A549 (cell line): ENCODE data around the gene CYP4V2. TPM values are rescaled to one million over a fixed set of nuclear protein-coding genes. Genes with fewer than 3 reads are reported as not detected.

Source experiments
- ATAC-seq, 2 experiments: fragments of 200-7000 bp in 1 of 2; fragments of >200 bp in 1 of 2; cut with Nextera tagmentation in 1 of 2; cut with Tn5 transposase in 1 of 2; 3 replicates each; pipeline versions ENCODE4 v1.8.0 to v1.9.1; 2018 to 2020; ENCODE audit warnings: mild to moderate bottlenecking in 1 of 2, moderate library complexity in 1 of 2
- CTCF ChIA-PET: fragments of 300-600 bp; sonication (Branson Sonifier 250); formaldehyde crosslinking; extraction: SDS; loops from one replicate; lab custom pipeline; 2021; ENCODE audit warnings: antibody characterized with exemption, inconsistent platforms; lab: Yijun Ruan, JAX
- POLR2A ChIA-PET: fragments of 350-600 bp; formaldehyde crosslinking; extraction: SDS; loops from one replicate; lab custom pipeline; 2021; ENCODE audit warnings: antibody characterized with exemption, inconsistent platforms; lab: Yijun Ruan, JAX
- DNase-seq, 2 experiments: peaks; one replicate each; pipeline versions ENCODE4 v3.0.0 to v3.0.0-alpha.2; 2011 to 2016; ENCODE audit warnings: low read depth in 1 of 2, low spot score in 1 of 2
- FAIRE-seq: peaks from 2 replicates; lab custom pipeline; 2011; peaks lifted over from hg19 to GRCh38; lab: Jason Lieb, UNC
- H3K27ac ChIP-seq, 2 experiments: fragments of >200 bp; sonication (Bioruptor Twin); formaldehyde crosslinking; 3 replicates each; pipeline ENCODE4 v1.5.1; 2016 to 2017
- H3K4me1 ChIP-seq: fragments of >200 bp; sonication (Bioruptor Twin); formaldehyde crosslinking; 3 replicates; pipeline ENCODE4 v1.6.1; 2016
- H3K4me2 ChIP-seq: fragments of >200 bp; sonication (Bioruptor Twin); formaldehyde crosslinking; 3 replicates; pipeline ENCODE4 v1.6.1; 2016
- H3K4me3 ChIP-seq: fragments of >200 bp; sonication (Bioruptor Twin); formaldehyde crosslinking; 3 replicates; pipeline ENCODE4 v1.5.1; 2016
- H3K9me3 ChIP-seq: fragments of >200 bp; sonication (Bioruptor Twin); formaldehyde crosslinking; 3 replicates; pipeline ENCODE4 v1.6.1; 2016
- CBX2 ChIP-seq: fragments of 200-600 bp; sonication (generic); IDR thresholded peaks from 2 replicates; pipeline ENCODE4 v1.6.1; 2016; ENCODE audit warnings: low read depth, mild to moderate bottlenecking, borderline replicate concordance
- CBX8 ChIP-seq: fragments of 200-600 bp; sonication (generic); IDR thresholded peaks from 2 replicates; pipeline ENCODE4 v1.6.1; 2016
- EHMT2 ChIP-seq: fragments of 200-600 bp; sonication (generic); IDR thresholded peaks from 2 replicates; pipeline ENCODE4 v1.6.1; 2016; ENCODE audit warnings: antibody characterized with exemption, low read depth, mild to moderate bottlenecking, moderate library complexity
- FOSL2 ChIP-seq, 2 experiments: fragments of 450-650 bp in 1 of 2; fragments of >200 bp in 1 of 2; sonication (Bioruptor Twin) in 1 of 2; formaldehyde crosslinking; IDR thresholded peaks; 2 replicates each; pipeline versions ENCODE4 v1.5.0 to v1.6.1; 2016 to 2020; ENCODE audit warnings: mild to moderate bottlenecking in 1 of 2, moderate library complexity in 1 of 2
- HDAC2 ChIP-seq: fragments of 200-600 bp; sonication (generic); IDR thresholded peaks from 2 replicates; pipeline ENCODE4 v1.6.1; 2016
- HOXB13 ChIP-seq: fragments of 250-450 bp; sonication (Bioruptor Pico); IDR thresholded peaks from 2 replicates; pipeline ENCODE4 v1.5.0; 2020; ENCODE audit warnings: low read depth, mild to moderate bottlenecking, moderate library complexity
- HOXB5 ChIP-seq: fragments of 250-450 bp; sonication (Bioruptor Pico); IDR thresholded peaks from 2 replicates; pipeline ENCODE4 v1.5.0; 2020; ENCODE audit warnings: mild to moderate bottlenecking, moderate library complexity
- KDM1A ChIP-seq: fragments of 200-600 bp; sonication (generic); IDR thresholded peaks from 2 replicates; pipeline ENCODE4 v1.6.1; 2016; ENCODE audit warnings: low read depth, mild to moderate bottlenecking
- NFE2L2 ChIP-seq: fragments of 150-350 bp; conservative IDR thresholded peaks from 2 replicates; pipeline ENCODE4 v1.6.1; 2014; ENCODE audit warnings: low read length
- NPAS2 ChIP-seq: fragments of 250-450 bp; sonication (Bioruptor Pico); IDR thresholded peaks from 2 replicates; pipeline ENCODE4 v1.8.0; 2022; ENCODE audit warnings: mild to moderate bottlenecking, moderate library complexity, borderline replicate concordance
- PHF8 ChIP-seq: fragments of 200-600 bp; sonication (generic); IDR thresholded peaks from 2 replicates; pipeline ENCODE4 v1.6.1; 2016; ENCODE audit warnings: low read depth, mild to moderate bottlenecking, antibody characterized with exemption, moderate library complexity, borderline replicate concordance
- POLR2A ChIP-seq: IDR thresholded peaks from 2 replicates; pipeline ENCODE4 v1.6.1; 2012; ENCODE audit warnings: mild to moderate bottlenecking, low read length
- RAD21 ChIP-seq, 2 experiments: fragments of >200 bp in 1 of 2; sonication (Bioruptor Twin) in 1 of 2; formaldehyde crosslinking in 1 of 2; IDR thresholded peaks in 1 of 2; conservative IDR thresholded peaks in 1 of 2; 2 replicates in 1 of 2; 3 replicates in 1 of 2; pipeline ENCODE4 v1.6.1; 2012 to 2018; ENCODE audit warnings: inconsistent platforms in 1 of 2
- RARB ChIP-seq: fragments of 250-450 bp; sonication (Bioruptor Pico); IDR thresholded peaks from 2 replicates; pipeline ENCODE4 v1.8.0; 2021; ENCODE audit warnings: mild to moderate bottlenecking, moderate library complexity
- RCOR1 ChIP-seq: fragments of 150-350 bp; IDR thresholded peaks from 2 replicates; pipeline ENCODE4 v1.6.1; 2014; ENCODE audit warnings: antibody characterized with exemption, low read length, low read depth
- RNF2 ChIP-seq: fragments of 200-600 bp; sonication (generic); IDR thresholded peaks from 2 replicates; pipeline ENCODE4 v1.6.1; 2016; ENCODE audit warnings: low read depth, mild to moderate bottlenecking, antibody characterized with exemption, moderate library complexity, borderline replicate concordance
- SMC3 ChIP-seq: fragments of >200 bp; sonication (Bioruptor Twin); formaldehyde crosslinking; IDR thresholded peaks from 3 replicates; pipeline ENCODE4 v1.6.1; 2018; ENCODE audit warnings: inconsistent platforms
- SREBF2 ChIP-seq: fragments of 450-650 bp; IDR thresholded peaks from 2 replicates; pipeline ENCODE4 v1.6.1; 2014; ENCODE audit warnings: mild to moderate bottlenecking, moderate library complexity
- TP53 ChIP-seq: fragments of 250-450 bp; sonication (Bioruptor Pico); IDR thresholded peaks from 2 replicates; pipeline ENCODE4 v1.5.0; 2021; ENCODE audit warnings: mild to moderate bottlenecking, moderate library complexity
- ZC3H11A ChIP-seq: fragments of 450-650 bp; IDR thresholded peaks from 2 replicates; pipeline ENCODE4 v1.6.1; 2014; ENCODE audit warnings: antibody characterized with exemption, mild to moderate bottlenecking
- ZNF302 ChIP-seq: fragments of 250-450 bp; sonication (Bioruptor Pico); IDR thresholded peaks from 2 replicates; pipeline ENCODE4 v1.9.0; 2021; ENCODE audit warnings: inconsistent platforms, mild to moderate bottlenecking, moderate library complexity
- ZSCAN20 ChIP-seq: fragments of 250-450 bp; sonication (Bioruptor Pico); IDR thresholded peaks from 2 replicates; pipeline ENCODE4 v1.8.0; 2022; ENCODE audit warnings: mild to moderate bottlenecking, moderate library complexity
- WGBS: methylation state at CpG from one replicate; pipeline ENCODE4 v1.1.6; 2017; ENCODE audit errors: missing lambda C conversion rate; 5-methylcytosine and 5-hydroxymethylcytosine counted together
- polyA plus RNA-seq, 4 experiments: library from polyadenylated mRNA; depleted of rRNA in 3 of 4; stranded (reverse); fragments of >200 nt; fragmentation: RNase III in 1 of 4; extraction: RNeasy Plus Mini Kit Qiagen cat#74134 plus additional on column Dnase treatment in 1 of 4; gene quantifications; 2 replicates in 3 of 4; 3 replicates in 1 of 4; pipeline ENCODE4 v1.2.3, GENCODE V29; 2011 to 2017
- TF ChIP-seq, protein P1 (sequence below): fragments of >200 bp; sonication (Bioruptor Twin); formaldehyde crosslinking; IDR thresholded peaks from 2 replicates; pipeline ENCODE4 v1.6.1; 2016
- TF ChIP-seq, protein P2 (sequence below): IDR thresholded peaks from 2 replicates; pipeline ENCODE4 v1.6.1; 2012
- TF ChIP-seq, protein P3 (sequence below): fragments of 200-600 bp; sonication (generic); IDR thresholded peaks from 2 replicates; pipeline ENCODE4 v1.6.1; 2016; ENCODE audit warnings: antibody characterized with exemption, mild to moderate bottlenecking, moderate library complexity
- TF ChIP-seq, protein P4 (sequence below): fragments of 150-350 bp; IDR thresholded peaks from 2 replicates; pipeline ENCODE4 v1.6.1; 2014; ENCODE audit warnings: low read depth, mild to moderate bottlenecking, low read length

The CYP4V2 gene
- polyA plus RNA-seq, 2 of the 4 experiments (the other 2 are of a cell fraction), result 3.0 to 5.0 TPM

DNA sequence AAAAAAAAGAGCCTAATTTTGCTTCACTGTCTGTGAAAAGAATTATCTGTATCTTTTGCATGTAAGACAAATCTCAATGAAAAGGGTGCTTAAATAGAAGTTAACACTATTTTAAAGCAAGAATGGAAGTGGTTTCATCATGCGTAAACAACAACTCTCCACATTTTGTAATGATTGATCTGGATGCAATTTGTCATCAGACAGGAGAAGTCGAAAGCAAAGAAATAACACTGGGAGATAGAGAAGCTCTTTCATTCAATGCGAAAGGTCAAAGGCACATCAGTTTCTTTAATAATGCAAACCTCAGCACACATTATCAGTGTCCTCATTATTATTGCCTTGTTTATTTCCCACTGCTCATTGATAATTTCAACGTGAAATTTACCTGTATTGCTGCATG is 44.8 kb downstream of the CYP4V2 start:
- ATAC-seq (no peak), FAIRE-seq (no peak)
- H3K9me3 ChIP-seq, result no peaks in the 10 kb centered on the region
- no peaks in the 10 kb centered on the region for H3K4me1 ChIP-seq
- WGBS, result 64% methylated on average over 4 of the region's 4 CpGs
- no peak overlapping the region for H3K4me2 ChIP-seq
- POLR2A ChIA-PET, result no interaction called here
- TF ChIP-seq KDM1A (no peak), ZC3H11A (no peak), HOXB5 (no peak), HOXB13 (CRISPR knock-in tag) (no peak)
- TF ChIP-seq, protein P1, sequence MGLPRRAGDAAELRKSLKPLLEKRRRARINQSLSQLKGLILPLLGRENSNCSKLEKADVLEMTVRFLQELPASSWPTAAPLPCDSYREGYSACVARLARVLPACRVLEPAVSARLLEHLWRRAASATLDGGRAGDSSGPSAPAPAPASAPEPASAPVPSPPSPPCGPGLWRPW, result no peak
- TF ChIP-seq, all 56 proteins: peak for 0
- CTCF ChIA-PET, result no interaction called here
- H3K27ac ChIP-seq, result no peak overlapping the region
- DNase-seq, result no peak
- no peak overlapping the region for H3K4me3 ChIP-seq

DNA sequence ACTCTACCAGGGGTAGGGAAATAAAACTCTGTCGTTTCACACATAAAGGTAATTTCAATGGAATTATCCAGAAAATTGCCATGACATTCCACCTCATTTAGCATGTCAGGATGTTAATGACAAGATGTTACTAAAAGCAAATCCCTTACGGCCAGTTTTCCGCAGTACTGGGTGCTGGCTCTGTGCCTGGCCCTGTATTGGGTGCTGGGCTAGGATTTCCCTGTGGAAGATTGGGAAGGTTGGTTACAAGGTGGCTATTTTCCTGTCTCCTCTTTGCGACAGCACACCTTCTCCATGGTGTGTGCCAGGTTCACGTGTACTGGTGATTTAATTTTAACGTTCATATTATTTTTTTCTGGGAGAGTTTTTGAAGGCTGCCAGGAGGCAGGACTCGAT is 49.1 kb downstream of the CYP4V2 start:
- H3K4me1 ChIP-seq, result no peaks in the 10 kb centered on the region
- POLR2A ChIA-PET, result no interaction called here
- H3K27ac ChIP-seq, result no peak overlapping the region
- 46% methylated on average over 7 of the region's 7 CpGs for WGBS
- H3K4me3 ChIP-seq, result no peak overlapping the region
- CTCF ChIA-PET, result no interaction called here
- H3K4me2 ChIP-seq, result no peak overlapping the region
- no peak for FAIRE-seq
- ATAC-seq, result no peak
- no peaks in the 10 kb centered on the region for H3K9me3 ChIP-seq
- no peak for TF ChIP-seq RARB (CRISPR knock-in tag)
- TF ChIP-seq, protein P2, sequence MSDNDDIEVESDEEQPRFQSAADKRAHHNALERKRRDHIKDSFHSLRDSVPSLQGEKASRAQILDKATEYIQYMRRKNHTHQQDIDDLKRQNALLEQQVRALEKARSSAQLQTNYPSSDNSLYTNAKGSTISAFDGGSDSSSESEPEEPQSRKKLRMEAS, result no peak
- TF ChIP-seq RCOR1, result no peak
- no peak for TF ChIP-seq PHF8
- TF ChIP-seq, all 56 proteins: peak for 0
- no peak for DNase-seq

DNA sequence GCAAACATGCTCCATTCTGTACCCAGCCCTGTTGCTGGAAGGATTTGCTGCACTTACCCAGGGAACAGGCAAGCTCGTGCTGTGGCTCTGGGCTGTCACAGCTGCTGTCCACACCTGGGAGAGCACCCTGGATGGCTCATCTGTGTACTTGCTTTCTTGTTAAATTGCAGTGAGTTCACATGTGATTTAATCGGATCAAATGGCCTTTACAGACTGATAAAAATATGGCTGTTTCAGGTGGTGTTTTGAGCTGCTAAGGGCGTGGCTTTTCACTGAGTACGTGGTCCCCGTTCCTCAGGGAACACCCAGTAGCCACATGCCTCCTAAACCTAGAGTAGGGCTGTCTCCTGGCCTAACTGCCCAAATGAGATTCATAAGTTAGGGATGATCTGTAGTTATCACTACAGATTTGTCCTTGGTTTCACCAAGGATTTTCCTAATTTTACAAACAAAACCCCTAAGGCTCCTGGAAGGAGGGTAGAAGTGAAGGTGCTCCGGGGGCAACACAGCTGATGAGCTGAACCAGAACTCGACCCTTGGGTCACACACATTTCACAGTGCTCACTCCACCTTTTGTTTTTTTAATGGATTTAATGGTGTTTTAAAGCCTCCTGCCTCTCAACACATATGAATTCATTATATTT is 49.6 kb downstream of the CYP4V2 start:
- WGBS, result 46% methylated on average over 7 of the region's 7 CpGs
- no peak for TF ChIP-seq POLR2A
- no peak for TF ChIP-seq NFE2L2
- no peak for TF ChIP-seq TP53
- TF ChIP-seq ZSCAN20 (CRISPR knock-in tag), result no peak
- no peak for TF ChIP-seq HDAC2
- H3K4me1 ChIP-seq, result no peaks in the 10 kb centered on the region
- ChIA-PET POLR2A (no interaction called here), CTCF (interaction anchor here (1.1 kb wide), 1 partner anchor 40 kb away, joined by 6 read pairs; no protein-coding TSS in a partner anchor)
- no peaks in the 10 kb centered on the region for H3K9me3 ChIP-seq
- H3K4me3 ChIP-seq, result no peak overlapping the region
- no peak for ATAC-seq
- no peak for DNase-seq
- H3K27ac ChIP-seq, result no peak overlapping the region
- no peak for FAIRE-seq
- no peak overlapping the region for H3K4me2 ChIP-seq

DNA sequence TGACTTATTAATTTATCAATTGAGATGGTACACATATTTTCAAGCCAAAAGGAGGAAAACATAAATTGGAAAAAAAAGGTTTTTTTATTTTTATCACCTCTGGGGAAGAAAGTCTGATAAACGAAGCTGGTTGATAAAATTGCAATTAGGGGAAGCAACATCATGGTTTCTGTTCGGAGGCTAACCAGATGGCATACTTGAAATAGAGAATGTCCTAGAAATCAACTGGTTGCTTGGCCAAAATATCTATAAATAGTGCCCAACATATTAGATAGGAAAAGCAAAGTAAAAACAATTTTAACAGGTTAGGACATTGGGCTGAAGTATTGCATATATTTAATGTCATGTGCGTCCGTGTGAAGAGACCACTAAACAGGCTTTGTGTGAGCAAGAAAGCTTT is 50.2 kb downstream of the CYP4V2 start:
- ChIA-PET POLR2A (no interaction called here), CTCF (interaction anchor here (1.1 kb wide), 1 partner anchor 40 kb away, joined by 6 read pairs; no protein-coding TSS in a partner anchor)
- Histone ChIP-seq H3K4me2 (no peak overlapping the region), H3K9me3 (no peaks in the 10 kb centered on the region), H3K4me3 (no peak overlapping the region), H3K4me1 (no peaks in the 10 kb centered on the region), H3K27ac (no peak overlapping the region)
- 55% methylated on average over 4 of the region's 4 CpGs for WGBS
- DNase-seq, result no peak
- no peak for ATAC-seq
- TF ChIP-seq ZNF302 (CRISPR knock-in tag) (no peak), CBX8 (no peak), FOSL2 (IDR thresholded peaks at IDR 0.05) (no peak), FOSL2 (CRISPR knock-in tag; IDR thresholded peaks at IDR 0.05) (no peak), NFE2L2 (no peak), RNF2 (no peak), HOXB5 (no peak), EHMT2 (no peak), ZC3H11A (no peak), SMC3 (no peak), SREBF2 (no peak), NPAS2 (CRISPR knock-in tag) (no peak), PHF8 (no peak), RAD21 (conservative IDR thresholded peaks at IDR 0.05 in 1 of 2, IDR thresholded peaks at IDR 0.05 in 1 of 2) (no peak), CBX2 (no peak)
- TF ChIP-seq, protein P3, sequence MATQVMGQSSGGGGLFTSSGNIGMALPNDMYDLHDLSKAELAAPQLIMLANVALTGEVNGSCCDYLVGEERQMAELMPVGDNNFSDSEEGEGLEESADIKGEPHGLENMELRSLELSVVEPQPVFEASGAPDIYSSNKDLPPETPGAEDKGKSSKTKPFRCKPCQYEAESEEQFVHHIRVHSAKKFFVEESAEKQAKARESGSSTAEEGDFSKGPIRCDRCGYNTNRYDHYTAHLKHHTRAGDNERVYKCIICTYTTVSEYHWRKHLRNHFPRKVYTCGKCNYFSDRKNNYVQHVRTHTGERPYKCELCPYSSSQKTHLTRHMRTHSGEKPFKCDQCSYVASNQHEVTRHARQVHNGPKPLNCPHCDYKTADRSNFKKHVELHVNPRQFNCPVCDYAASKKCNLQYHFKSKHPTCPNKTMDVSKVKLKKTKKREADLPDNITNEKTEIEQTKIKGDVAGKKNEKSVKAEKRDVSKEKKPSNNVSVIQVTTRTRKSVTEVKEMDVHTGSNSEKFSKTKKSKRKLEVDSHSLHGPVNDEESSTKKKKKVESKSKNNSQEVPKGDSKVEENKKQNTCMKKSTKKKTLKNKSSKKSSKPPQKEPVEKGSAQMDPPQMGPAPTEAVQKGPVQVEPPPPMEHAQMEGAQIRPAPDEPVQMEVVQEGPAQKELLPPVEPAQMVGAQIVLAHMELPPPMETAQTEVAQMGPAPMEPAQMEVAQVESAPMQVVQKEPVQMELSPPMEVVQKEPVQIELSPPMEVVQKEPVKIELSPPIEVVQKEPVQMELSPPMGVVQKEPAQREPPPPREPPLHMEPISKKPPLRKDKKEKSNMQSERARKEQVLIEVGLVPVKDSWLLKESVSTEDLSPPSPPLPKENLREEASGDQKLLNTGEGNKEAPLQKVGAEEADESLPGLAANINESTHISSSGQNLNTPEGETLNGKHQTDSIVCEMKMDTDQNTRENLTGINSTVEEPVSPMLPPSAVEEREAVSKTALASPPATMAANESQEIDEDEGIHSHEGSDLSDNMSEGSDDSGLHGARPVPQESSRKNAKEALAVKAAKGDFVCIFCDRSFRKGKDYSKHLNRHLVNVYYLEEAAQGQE, result no peak
- TF ChIP-seq, protein P4, sequence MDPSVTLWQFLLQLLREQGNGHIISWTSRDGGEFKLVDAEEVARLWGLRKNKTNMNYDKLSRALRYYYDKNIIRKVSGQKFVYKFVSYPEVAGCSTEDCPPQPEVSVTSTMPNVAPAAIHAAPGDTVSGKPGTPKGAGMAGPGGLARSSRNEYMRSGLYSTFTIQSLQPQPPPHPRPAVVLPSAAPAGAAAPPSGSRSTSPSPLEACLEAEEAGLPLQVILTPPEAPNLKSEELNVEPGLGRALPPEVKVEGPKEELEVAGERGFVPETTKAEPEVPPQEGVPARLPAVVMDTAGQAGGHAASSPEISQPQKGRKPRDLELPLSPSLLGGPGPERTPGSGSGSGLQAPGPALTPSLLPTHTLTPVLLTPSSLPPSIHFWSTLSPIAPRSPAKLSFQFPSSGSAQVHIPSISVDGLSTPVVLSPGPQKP, result no peak
- no peak for FAIRE-seq
